T-helper 17 cell (primary cell): ENCODE measurements around the gene HLA-DRB1. TPM values are rescaled to one million over a fixed set of nuclear protein-coding genes. Genes with fewer than 3 reads are reported as not detected.
"Not testable (repeated sequence)": the region's sequence is repeated elsewhere in the genome, so short reads cannot be mapped to it uniquely, and the experiment has no call there.

Experiments
- ATAC-seq: fragments of 150-1000 bp; cut with Tn5 transposase; 2 replicates; pipeline ENCODE4 v1.10.0; 2021; ENCODE audit warnings: mild to moderate bottlenecking, moderate library complexity
- DNase-seq, 3 donors: peaks; one replicate each; pipeline versions ENCODE4 v3.0.0 to v3.0.0-alpha.2; 2020 to 2021
- H3K9me3 ChIP-seq: one replicate; pipeline ENCODE4 v1.7.0; 2013; ENCODE audit warnings: low read length, mild to moderate bottlenecking; ENCODE audit not compliant: control insufficient read depth, poor library complexity, severe bottlenecking
- H3K27ac Mint-ChIP-seq: one replicate; pipeline ENCODE4 v1.8.0; 2022; ENCODE audit warnings: mild to moderate bottlenecking, moderate library complexity, mixed read lengths
- H3K27me3 Mint-ChIP-seq: one replicate; pipeline ENCODE4 v1.8.0; 2022; ENCODE audit warnings: mixed read lengths
- H3K36me3 Mint-ChIP-seq: one replicate; pipeline ENCODE4 v1.8.0; 2022; ENCODE audit warnings: low read depth, mixed read lengths
- H3K4me1 Mint-ChIP-seq: one replicate; pipeline ENCODE4 v1.8.0; 2022; ENCODE audit warnings: mild to moderate bottlenecking, mixed read lengths
- H3K4me3 Mint-ChIP-seq: one replicate; pipeline ENCODE4 v1.8.0; 2022; ENCODE audit warnings: mild to moderate bottlenecking, moderate library complexity, mixed read lengths
- total RNA-seq, 4 donors: library from RNA in 2 of 4; stranded (reverse) in 2 of 4; gene quantifications; one replicate each; pipeline ENCODE4 v1.2.3 and lab custom pipeline; 2022 to 2026

HLA-DRB1 gene
- total RNA-seq, 2 donors from 2014 or later = 39.8 to 46.5 TPM

DNA sequence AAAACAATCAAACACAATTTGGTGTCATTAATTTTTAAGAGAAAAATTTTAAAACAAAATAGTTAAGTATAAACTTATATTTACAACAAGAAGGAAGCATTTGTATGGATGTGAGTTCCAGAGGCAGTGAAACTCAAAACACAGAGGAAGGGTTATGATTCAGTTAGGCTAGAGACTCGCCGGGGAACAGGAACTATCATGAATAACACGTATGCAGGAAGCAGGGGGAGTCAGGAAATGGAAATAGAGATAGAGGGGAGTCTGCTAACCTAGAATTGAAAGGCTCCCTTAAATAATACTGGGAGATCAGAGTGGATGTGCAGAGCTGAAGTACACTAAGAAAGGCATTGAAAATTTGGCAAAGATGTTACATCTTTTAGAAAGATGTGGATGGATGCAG lies 14.2 kb upstream of the HLA-DRB1 start:
- H3K27ac Mint-ChIP-seq = peak overlapping the region; percentile 6
- H3K4me3 Mint-ChIP-seq = peak overlapping the region; percentile 39
- H3K4me1 Mint-ChIP-seq = peaks cover 14% of the 10 kb centered on the region
- no peaks in the 10 kb centered on the region for H3K9me3 ChIP-seq
- no peaks in the 10 kb centered on the region for H3K36me3 Mint-ChIP-seq
- ATAC-seq = peak; percentile 63
- H3K27me3 Mint-ChIP-seq = no peaks in the 10 kb centered on the region
- DNase-seq = no peak

DNA sequence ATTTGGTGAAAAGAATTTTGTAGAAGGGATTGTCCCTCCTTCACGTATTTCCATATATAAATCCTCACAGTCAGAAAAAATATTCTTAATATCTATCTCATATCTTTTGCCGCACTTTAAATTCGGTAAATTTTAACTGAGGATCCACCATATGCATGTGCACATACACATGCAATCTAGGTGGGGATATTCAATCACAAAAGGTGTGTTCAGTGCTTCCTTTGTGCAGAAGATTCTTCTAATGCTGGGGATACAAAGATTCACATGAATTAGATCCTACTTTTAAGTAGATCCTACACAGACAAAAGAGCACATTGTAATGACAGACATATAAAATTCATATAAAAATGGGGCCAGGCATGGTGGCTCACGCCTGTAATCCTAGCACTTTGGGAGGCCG lies 13.6 kb upstream of the HLA-DRB1 start:
- Mint-ChIP-seq H3K4me3 (no peak overlapping the region), H3K27me3 (no peaks in the 10 kb centered on the region), H3K36me3 (no peaks in the 10 kb centered on the region), H3K27ac (no peak overlapping the region), H3K4me1 (peaks cover 12% of the 10 kb centered on the region)
- no peaks in the 10 kb centered on the region for H3K9me3 ChIP-seq
- DNase-seq (no peak), ATAC-seq (no peak)

DNA sequence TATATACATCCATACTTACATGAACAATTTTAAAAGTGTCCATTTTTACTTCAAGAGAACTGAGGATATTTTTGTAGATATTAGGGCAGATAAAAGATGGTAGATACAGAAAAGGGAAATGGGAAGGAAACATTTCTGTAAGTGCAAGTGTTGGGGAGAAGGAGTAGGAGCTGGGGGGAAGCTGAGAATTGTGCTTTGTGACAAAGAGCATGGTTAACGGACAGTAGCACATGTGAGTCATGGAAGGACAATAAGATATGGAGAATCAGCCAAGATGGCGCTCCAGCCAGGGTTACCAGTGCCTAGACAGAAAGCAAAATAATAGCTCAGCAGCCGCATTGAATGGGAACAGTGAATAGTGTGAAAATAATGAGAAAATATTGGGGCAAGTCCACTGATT lies 12.7 kb upstream of the HLA-DRB1 start:
- H3K4me1 Mint-ChIP-seq = peaks cover 9% of the 10 kb centered on the region
- DNase-seq = no peak
- H3K36me3 Mint-ChIP-seq = no peaks in the 10 kb centered on the region
- no peak for ATAC-seq
- no peaks in the 10 kb centered on the region for H3K27me3 Mint-ChIP-seq
- H3K4me3 Mint-ChIP-seq = no peak overlapping the region
- peak overlapping the region; percentile 19 for H3K27ac Mint-ChIP-seq
- H3K9me3 ChIP-seq = no peaks in the 10 kb centered on the region

DNA sequence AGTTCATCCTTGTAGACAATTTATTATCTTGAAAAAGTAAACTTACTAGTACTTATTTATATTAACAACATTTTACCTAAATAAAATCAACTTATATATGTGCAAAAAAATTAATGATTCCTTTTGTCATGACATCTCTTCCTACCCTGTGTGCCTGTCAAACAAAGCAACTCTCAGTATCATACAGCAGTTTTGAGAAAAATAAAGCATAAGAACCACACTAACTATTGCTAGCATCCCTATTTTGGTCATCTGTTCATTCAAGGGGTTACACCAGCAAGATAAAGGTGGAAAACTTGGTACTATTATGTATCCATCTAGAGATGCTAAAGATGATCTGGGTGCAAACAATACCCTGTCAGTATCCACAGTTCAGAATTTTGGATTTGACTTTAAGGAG lies 7.4 kb upstream of the HLA-DRB1 start:
- no peak for ATAC-seq
- Mint-ChIP-seq H3K27ac (no peak overlapping the region), H3K4me3 (no peak overlapping the region), H3K27me3 (no peaks in the 10 kb centered on the region), H3K36me3 (no peaks in the 10 kb centered on the region), H3K4me1 (no peaks in the 10 kb centered on the region)
- no peak for DNase-seq
- no peaks in the 10 kb centered on the region for H3K9me3 ChIP-seq

DNA sequence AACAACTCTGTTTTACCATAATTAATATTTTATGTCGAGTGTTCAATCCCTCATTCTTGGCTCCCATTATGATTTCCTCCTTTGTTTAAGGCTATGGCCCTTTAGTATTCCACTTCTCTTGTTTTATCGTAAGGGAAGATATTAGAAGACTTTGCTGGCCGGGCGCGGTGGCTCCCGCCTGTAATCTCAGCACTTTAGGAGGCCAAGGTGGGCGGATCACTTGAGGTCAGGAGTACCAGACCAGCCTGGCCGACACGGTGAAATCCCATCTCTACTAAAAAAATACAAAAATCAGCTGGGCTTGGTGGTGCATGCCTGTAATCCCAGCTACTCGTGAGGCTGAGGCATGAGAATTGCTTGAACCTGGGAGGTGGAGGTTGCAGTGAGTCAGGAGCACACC lies 1.1 kb upstream of the HLA-DRB1 start:
- H3K27ac Mint-ChIP-seq, H3K4me3 Mint-ChIP-seq, H3K9me3 ChIP-seq, ATAC-seq, DNase-seq, H3K36me3 Mint-ChIP-seq: not testable (repeated sequence)
- peaks cover 13% of the 10 kb centered on the region for H3K27me3 Mint-ChIP-seq
- peaks cover 11% of the 10 kb centered on the region for H3K4me1 Mint-ChIP-seq

DNA sequence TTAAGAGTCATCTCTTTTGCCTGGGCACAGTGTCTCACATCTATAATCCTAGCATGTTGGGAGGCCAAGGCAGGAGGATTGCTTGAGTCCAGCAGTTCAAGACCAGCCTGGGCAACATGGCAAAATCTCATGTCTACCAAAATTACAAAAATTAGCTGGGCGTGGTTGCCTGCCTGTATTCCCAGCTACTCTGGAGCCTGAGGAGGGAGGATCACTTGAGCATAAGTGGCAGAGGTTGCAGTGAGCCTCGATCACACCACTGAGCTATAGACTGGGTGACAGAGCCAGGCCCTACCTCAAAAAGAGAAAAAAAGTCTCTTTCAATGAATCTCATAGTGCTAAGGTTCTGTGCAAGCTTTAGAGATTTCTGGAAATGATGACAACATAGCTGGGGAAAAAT lies 1.5 kb downstream of the HLA-DRB1 start:
- no peak overlapping the region for H3K27ac Mint-ChIP-seq
- H3K4me3 Mint-ChIP-seq = peak overlapping the region; percentile 7
- H3K36me3 Mint-ChIP-seq = peaks cover 5% of the 10 kb centered on the region
- H3K27me3 Mint-ChIP-seq = peaks cover 29% of the 10 kb centered on the region
- H3K4me1 Mint-ChIP-seq = peaks cover 13% of the 10 kb centered on the region
- DNase-seq = no peak
- no peak for ATAC-seq
- H3K9me3 ChIP-seq = no peaks in the 10 kb centered on the region

DNA sequence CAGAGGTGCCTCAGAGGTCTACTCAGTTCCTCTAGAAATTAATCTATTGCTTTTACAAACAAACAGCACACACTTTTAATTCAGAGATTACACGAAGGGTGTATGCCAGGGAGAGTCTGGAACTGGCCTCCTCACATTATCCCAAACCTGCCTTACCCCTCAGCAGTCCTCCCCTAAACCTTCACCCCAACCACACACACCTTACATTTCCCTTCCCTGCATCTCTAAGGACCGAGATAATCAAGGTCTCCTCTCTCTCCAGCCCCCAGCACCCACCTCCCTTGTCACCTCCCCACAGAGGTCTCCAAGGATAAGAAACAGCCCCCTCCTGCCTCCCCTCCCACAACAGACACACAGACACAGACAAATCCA lies 6.1 kb downstream of the HLA-DRB1 start:
- Mint-ChIP-seq H3K4me1 (peaks cover 11% of the 10 kb centered on the region), H3K27ac (peak overlapping the region; percentile 51), H3K4me3 (no peak overlapping the region), H3K27me3 (peaks cover 36% of the 10 kb centered on the region), H3K36me3 (peaks cover 7% of the 10 kb centered on the region)
- no peak for ATAC-seq
- H3K9me3 ChIP-seq = no peaks in the 10 kb centered on the region
- no peak for DNase-seq

DNA sequence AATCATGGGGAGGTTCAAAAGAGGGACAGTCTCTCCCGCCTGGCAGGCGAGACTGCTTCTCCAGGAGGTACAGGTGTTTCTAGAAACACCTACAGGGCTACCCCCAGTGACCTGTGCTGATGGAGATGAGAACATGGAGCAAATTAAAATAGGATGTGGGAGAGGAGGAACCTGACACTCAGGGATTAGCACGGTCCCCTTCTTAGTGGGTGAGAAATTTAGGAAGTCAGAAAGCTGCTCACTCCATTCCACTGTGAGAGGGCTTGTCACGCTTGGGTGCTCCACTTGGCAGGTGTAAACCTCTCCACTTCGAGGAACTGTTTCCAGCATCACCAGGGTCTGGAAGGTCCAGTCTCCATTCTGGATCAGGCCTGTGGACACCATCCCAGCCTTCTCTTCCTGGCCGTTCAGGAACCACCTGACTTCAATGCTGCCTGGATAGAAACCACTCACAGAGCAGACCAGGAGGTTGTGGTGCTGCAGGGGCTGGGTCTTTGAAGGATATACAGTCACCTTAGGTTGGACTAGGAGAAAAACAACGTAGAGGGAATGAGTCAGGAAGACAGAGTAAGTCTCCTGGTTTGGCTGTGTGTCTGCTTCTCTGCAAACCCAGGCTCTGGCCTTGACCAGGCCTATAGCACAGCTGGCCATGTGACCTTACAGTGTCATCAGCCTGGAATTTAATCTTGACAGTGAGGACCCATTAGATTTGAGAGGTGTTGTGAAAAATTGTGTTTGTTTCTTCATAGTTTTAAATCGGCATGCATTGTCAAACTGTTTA lies 8.1 kb downstream of the HLA-DRB1 start:
- DNase-seq = no peak
- H3K27ac Mint-ChIP-seq = no peak overlapping the region
- H3K36me3 Mint-ChIP-seq = peaks cover 5% of the 10 kb centered on the region

DNA sequence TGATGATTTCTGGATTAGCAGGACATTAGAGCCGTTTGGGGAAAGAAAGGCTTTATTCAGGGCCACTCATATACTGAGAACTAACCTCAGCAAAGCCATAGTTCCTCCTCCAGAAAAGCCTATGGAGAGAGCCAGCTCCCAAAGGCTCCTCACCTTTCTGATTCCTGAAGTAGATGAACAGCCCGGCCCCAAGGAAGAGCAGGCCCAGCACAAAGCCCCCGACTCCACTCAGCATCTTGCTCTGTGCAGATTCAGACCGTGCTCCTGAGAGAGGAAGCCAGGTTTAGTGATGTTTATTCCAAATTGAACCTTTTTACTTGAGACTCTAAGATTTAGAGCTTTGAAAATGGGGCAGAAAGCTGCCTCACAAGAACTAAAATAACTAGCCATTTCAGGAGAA lies 9.1 kb downstream of the HLA-DRB1 start:
- Mint-ChIP-seq H3K4me3 (no peak overlapping the region), H3K27ac (peak overlapping the region; percentile 49)
- no peak for DNase-seq

More for the DNA sequence above, 8.1 kb downstream of the HLA-DRB1 start:
- H3K27me3 Mint-ChIP-seq = peaks cover 28% of the 10 kb centered on the region
- H3K4me3 Mint-ChIP-seq = no peak overlapping the region
- ATAC-seq = no peak
- peaks cover 8% of the 10 kb centered on the region for H3K4me1 Mint-ChIP-seq
- no peaks in the 10 kb centered on the region for H3K9me3 ChIP-seq

DNA sequence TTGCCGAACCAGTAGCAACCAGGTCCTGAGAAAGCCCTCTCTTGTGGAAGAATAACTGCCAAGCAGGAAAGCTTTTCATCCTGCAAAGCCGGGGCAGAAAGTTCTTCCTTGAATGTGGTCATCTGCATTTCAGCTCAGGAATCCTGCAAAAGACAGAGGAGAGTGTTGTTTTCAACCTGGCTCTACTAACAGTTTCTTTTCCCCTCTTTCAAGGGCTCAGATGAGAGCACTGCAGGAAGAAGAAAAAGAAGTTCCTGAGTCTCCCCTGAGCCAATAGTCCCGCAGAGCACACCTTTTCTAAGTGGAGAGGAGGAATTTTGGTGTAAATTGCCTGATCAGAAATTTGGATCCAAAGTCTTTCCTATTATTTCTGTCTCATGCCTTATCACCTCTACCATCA lies 10.7 kb downstream of the HLA-DRB1 start:
- Mint-ChIP-seq H3K27ac (no peak overlapping the region), H3K4me1 (peaks cover 6% of the 10 kb centered on the region)

More for the DNA sequence above, 9.1 kb downstream of the HLA-DRB1 start:
- H3K4me1 Mint-ChIP-seq = peaks cover 8% of the 10 kb centered on the region
- H3K27me3 Mint-ChIP-seq = peaks cover 28% of the 10 kb centered on the region
- peaks cover 2% of the 10 kb centered on the region for H3K36me3 Mint-ChIP-seq
- no peaks in the 10 kb centered on the region for H3K9me3 ChIP-seq
- ATAC-seq = no peak

DNA sequence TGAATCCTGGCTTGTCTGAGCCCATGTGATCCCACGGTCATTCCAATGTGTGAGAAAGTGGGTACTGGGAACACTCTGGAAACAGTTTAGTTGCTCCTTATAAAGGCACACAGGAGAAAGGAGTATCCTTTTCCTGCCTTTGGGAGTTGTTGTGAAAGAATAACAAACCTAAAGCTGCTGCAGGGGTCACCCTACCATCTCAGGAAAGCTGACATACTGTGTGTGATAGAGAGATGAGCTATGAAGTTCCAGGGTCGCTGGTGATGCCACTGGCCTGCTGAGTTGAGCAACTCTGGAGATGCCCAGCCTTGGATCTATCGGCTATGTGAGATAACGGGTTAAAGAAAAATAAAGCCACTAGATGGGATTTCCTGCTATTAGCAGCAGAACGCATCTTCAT lies 12.2 kb downstream of the HLA-DRB1 start:
- not testable (repeated sequence) for H3K36me3 Mint-ChIP-seq, H3K4me3 Mint-ChIP-seq, ATAC-seq, H3K4me1 Mint-ChIP-seq, DNase-seq, H3K9me3 ChIP-seq, H3K27ac Mint-ChIP-seq
- peaks cover 24% of the 10 kb centered on the region for H3K27me3 Mint-ChIP-seq

More for the DNA sequence above, 10.7 kb downstream of the HLA-DRB1 start:
- peaks cover 29% of the 10 kb centered on the region for H3K27me3 Mint-ChIP-seq
- H3K9me3 ChIP-seq = no peaks in the 10 kb centered on the region
- H3K4me3 Mint-ChIP-seq = no peak overlapping the region
- DNase-seq (no peak), ATAC-seq (no peak)
- peaks cover 2% of the 10 kb centered on the region for H3K36me3 Mint-ChIP-seq

DNA sequence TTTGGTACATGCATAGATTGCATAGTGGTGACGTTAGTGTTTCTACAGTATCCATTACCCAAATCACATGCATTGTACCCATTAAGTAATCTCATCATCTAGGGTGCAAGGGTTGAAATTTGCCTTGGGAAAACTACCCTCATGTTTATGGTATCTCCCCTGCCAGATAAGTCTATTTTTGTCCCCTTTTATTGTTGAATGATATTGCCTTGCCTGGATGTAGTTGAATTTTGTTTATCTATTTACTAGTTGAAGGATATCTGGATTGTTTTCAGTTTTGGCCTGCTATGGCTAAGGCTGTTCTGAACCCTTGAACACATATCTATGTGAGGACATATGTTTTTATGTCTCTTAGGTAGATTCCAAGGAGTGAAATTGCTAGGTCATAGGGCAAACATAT lies 13.4 kb downstream of the HLA-DRB1 start:
- no peaks in the 10 kb centered on the region for H3K9me3 ChIP-seq
- peaks cover 24% of the 10 kb centered on the region for H3K27me3 Mint-ChIP-seq
- peaks cover 2% of the 10 kb centered on the region for H3K36me3 Mint-ChIP-seq
- DNase-seq (no peak), ATAC-seq (no peak)
- H3K27ac Mint-ChIP-seq = no peak overlapping the region
- H3K4me1 Mint-ChIP-seq = peaks cover 6% of the 10 kb centered on the region
- no peak overlapping the region for H3K4me3 Mint-ChIP-seq

DNA sequence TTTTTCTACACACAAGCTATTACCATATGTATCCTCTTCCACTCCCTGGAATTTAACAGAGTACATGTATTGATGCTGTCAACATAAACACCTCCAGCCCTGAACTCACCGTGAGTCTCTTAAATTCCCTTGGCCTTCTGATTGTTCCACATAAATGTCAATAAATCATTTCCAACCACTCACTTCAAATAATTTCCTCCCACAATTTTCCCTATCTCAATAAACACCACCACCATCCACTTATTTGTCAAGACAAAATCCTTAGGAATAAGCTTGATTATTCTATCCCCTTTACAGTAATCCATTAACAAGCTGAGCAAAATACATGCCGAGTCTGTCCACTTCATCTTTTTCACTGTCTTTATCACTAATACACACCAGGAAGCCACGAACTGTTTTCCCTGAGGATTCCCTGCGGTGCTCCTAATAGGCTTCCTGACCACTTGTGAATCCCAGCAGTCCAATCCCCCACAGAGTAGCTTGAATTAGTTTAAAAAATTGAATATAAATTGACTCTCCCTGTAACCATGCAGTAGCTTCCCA lies 19.2 kb downstream of the HLA-DRB1 start:
- peaks cover 17% of the 10 kb centered on the region for H3K27me3 Mint-ChIP-seq
- no peak for DNase-seq

DNA sequence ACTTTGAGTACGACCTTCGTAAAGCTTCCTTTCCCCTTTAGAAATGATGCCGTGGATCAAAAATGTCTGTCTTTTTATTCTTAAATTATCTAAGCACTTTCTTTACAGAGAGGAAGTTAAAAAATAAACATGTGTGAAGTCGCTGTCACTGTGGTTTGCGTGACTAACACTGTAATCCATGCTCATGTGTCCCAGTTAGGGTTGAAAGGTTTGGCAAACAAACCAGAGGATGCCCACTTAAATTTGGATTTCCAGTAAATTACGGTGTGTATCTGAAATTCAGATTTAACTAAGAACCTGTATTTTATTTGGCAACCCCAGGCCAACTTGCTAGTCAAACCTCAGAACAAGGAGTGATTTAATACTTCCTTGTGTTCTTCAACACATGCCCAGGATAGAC lies 21.1 kb downstream of the HLA-DRB1 start:
- no peaks in the 10 kb centered on the region for H3K9me3 ChIP-seq
- Mint-ChIP-seq H3K27me3 (peaks cover 5% of the 10 kb centered on the region), H3K4me1 (no peaks in the 10 kb centered on the region), H3K27ac (no peak overlapping the region), H3K36me3 (no peaks in the 10 kb centered on the region), H3K4me3 (no peak overlapping the region)
- ATAC-seq (no peak), DNase-seq (no peak)

More for the DNA sequence above, 19.2 kb downstream of the HLA-DRB1 start:
- ATAC-seq = no peak
- H3K4me1 Mint-ChIP-seq = no peaks in the 10 kb centered on the region
- no peaks in the 10 kb centered on the region for H3K9me3 ChIP-seq
- H3K36me3 Mint-ChIP-seq = no peaks in the 10 kb centered on the region
- H3K4me3 Mint-ChIP-seq = no peak overlapping the region
- H3K27ac Mint-ChIP-seq = no peak overlapping the region
